ENCODE data around the gene KRTAP21-2. TPM values are rescaled to one million over a fixed set of nuclear protein-coding genes. Genes with fewer than 3 reads are reported as not detected.

The KRTAP21-2 gene
- total RNA-seq, 1 experiment from 2014 or later = not detected

- Histone ChIP-seq H3K27ac (ENCODE audit: low read length) (no peak overlapping the region), H3K9me3 (ENCODE audit: control insufficient read depth, insufficient read depth, low read depth, low read length) (no peaks in the 10 kb centered on the region), H3K4me3 (ENCODE audit: low read depth in 2 of 2, low read length in 2 of 2) (no peak overlapping the region), H3K36me3 (ENCODE audit: control insufficient read depth, insufficient read depth, low read length) (no peaks in the 10 kb centered on the region), H3K4me1 (ENCODE audit: control insufficient read depth, insufficient read depth, low read length) (no peaks in the 10 kb centered on the region), H3K27me3 (ENCODE audit: control insufficient read depth, insufficient read depth, low read length) (no peaks in the 10 kb centered on the region)
- ChIA-PET CTCF (no interaction called here), POLR2A (no interaction called here)
- TF ChIP-seq SIN3A (IDR thresholded peaks at IDR 0.05; ENCODE audit: borderline replicate concordance, insufficient read depth, low read depth, low read length) (no peak), CTCF (IDR thresholded peaks at IDR 0.05) (no peak), POLR2AphosphoS5 (IDR thresholded peaks at IDR 0.05; ENCODE audit: low read depth, low read length) (no peak), REST (IDR thresholded peaks at IDR 0.05; ENCODE audit: insufficient read depth in 1 of 2, low read depth in 2 of 2, low read length in 1 of 2) (no peak), TCF7L2 (IDR thresholded peaks at IDR 0.05; ENCODE audit: low read depth, low read length) (no peak)
- no TSS peak for BruUV-seq (replicated peaks)
- intact Hi-C loops (cut with micrococcal nuclease; ENCODE audit: unreplicated experiment) = no loop called here
- no peak for ATAC-seq
- DNase-seq (ENCODE audit: low read depth, low spot score) = no peak
- in situ Hi-C loops (cut with HindIII; ENCODE audit: low pct_unique_long_range_greater_than_20kb, low sequenced_read_pairs) = no loop called here
Observed at GRCh38 chr21:30740462-30740861, 6.6 kb downstream of the KRTAP21-2 start.

- no TSS peak for BruUV-seq (replicated peaks)
- in situ Hi-C loops (cut with HindIII; ENCODE audit: low pct_unique_long_range_greater_than_20kb, low sequenced_read_pairs) = no loop called here
- Histone ChIP-seq H3K36me3 (ENCODE audit: control insufficient read depth, insufficient read depth, low read length) (no peaks in the 10 kb centered on the region), H3K9me3 (ENCODE audit: control insufficient read depth, insufficient read depth, low read depth, low read length) (no peaks in the 10 kb centered on the region), H3K4me3 (ENCODE audit: low read depth in 2 of 2, low read length in 2 of 2) (no peak overlapping the region), H3K27ac (ENCODE audit: low read length) (no peak overlapping the region), H3K27me3 (ENCODE audit: control insufficient read depth, insufficient read depth, low read length) (no peaks in the 10 kb centered on the region), H3K4me1 (ENCODE audit: control insufficient read depth, insufficient read depth, low read length) (no peaks in the 10 kb centered on the region)
- DNase-seq (ENCODE audit: low read depth, low spot score) (no peak), ATAC-seq (no peak)
- intact Hi-C loops (cut with micrococcal nuclease; ENCODE audit: unreplicated experiment) = no loop called here
- ChIA-PET CTCF (no interaction called here), POLR2A (no interaction called here)
- TF ChIP-seq SIN3A (IDR thresholded peaks at IDR 0.05; ENCODE audit: borderline replicate concordance, insufficient read depth, low read depth, low read length) (no peak), REST (IDR thresholded peaks at IDR 0.05; ENCODE audit: insufficient read depth in 1 of 2, low read depth in 2 of 2, low read length in 1 of 2) (no peak), TCF7L2 (IDR thresholded peaks at IDR 0.05; ENCODE audit: low read depth, low read length) (no peak), CTCF (IDR thresholded peaks at IDR 0.05) (no peak; the same call in 1 of the 2 replicates), POLR2AphosphoS5 (IDR thresholded peaks at IDR 0.05; ENCODE audit: low read depth, low read length) (no peak)
Observed at GRCh38 chr21:30733026-30733425, 14.0 kb downstream of the KRTAP21-2 start.
